B cell (primary cell): ENCODE data around the gene TMEM134. TPM values are rescaled to one million over a fixed set of nuclear protein-coding genes. Genes with fewer than 3 reads are reported as not detected.

Experiments
- ATAC-seq: fragments of 200-7000 bp; cut with Tn5 transposase; one replicate; pipeline ENCODE4 v1.10.0; 2021; ENCODE audit warnings: low read depth, mild to moderate bottlenecking, moderate number of reproducible peaks, moderate library complexity
- CTCF ChIA-PET: fragments of 350-600 bp; sonication (Branson Sonifier 250); formaldehyde crosslinking; loops from one replicate; lab custom pipeline; 2021; ENCODE audit warnings: antibody characterized with exemption, inconsistent platforms; lab: Charles Lee
- POLR2A ChIA-PET: fragments of 350-600 bp; sonication (Branson Sonifier 250); formaldehyde crosslinking; loops from one replicate; lab custom pipeline; 2021; ENCODE audit warnings: antibody characterized with exemption; lab: Charles Lee
- DNase-seq: peaks from one replicate; pipeline ENCODE4 v3.0.0; 2013
- H2AFZ ChIP-seq: 2 replicates; pipeline ENCODE4 v1.6.1; 2012; ENCODE audit warnings: mild to moderate bottlenecking, low read depth, low read length; ENCODE audit not compliant: insufficient read depth, poor library complexity, severe bottlenecking
- H3K27ac ChIP-seq, 2 donors: 1 replicate in 1 of 2; 2 replicates in 1 of 2; pipeline ENCODE4 v1.5.1; 2012 to 2013; ENCODE audit warnings: low read length in 2 of 2, mild to moderate bottlenecking in 2 of 2, moderate library complexity in 1 of 2
- H3K27me3 ChIP-seq, 4 experiments: fragments of 200-600 bp in 1 of 4; sonication (generic) in 1 of 4; replicated peaks in 1 of 4; 1 replicate in 2 of 4; 2 replicates in 2 of 4; pipeline versions ENCODE4 v1.6.1 to v1.7.0; 2013 to 2016; ENCODE audit warnings: low read length in 3 of 4, mild to moderate bottlenecking in 2 of 4, mixed read lengths in 1 of 4, moderate library complexity in 1 of 4; ENCODE audit not compliant: insufficient read depth in 4 of 4, control insufficient read depth in 3 of 4; ENCODE audit errors: control extremely low read depth in 1 of 4
- H3K36me3 ChIP-seq, 2 experiments: replicated peaks in 1 of 2; 1 replicate in 1 of 2; 2 replicates in 1 of 2; pipeline versions ENCODE4 v1.6.1 to v1.7.1; 2013; ENCODE audit warnings: low read length in 1 of 2; ENCODE audit not compliant: insufficient read depth in 2 of 2, control insufficient read depth in 1 of 2; ENCODE audit errors: control extremely low read depth in 1 of 2, extremely low read depth in 1 of 2
- H3K4me1 ChIP-seq, 2 donors: fragments of 200-600 bp in 1 of 2; sonication (generic) in 1 of 2; 1 replicate in 1 of 2; 2 replicates in 1 of 2; pipeline versions ENCODE4 v1.5.1 to v1.6.1; 2013 to 2017; ENCODE audit warnings: low read length in 2 of 2; ENCODE audit not compliant: control insufficient read depth in 2 of 2, insufficient read depth in 2 of 2
- H3K4me2 ChIP-seq: replicated peaks from 2 replicates; pipeline ENCODE3; 2012; ENCODE audit warnings: mild to moderate bottlenecking, low read depth, low read length; ENCODE audit not compliant: poor library complexity, severe bottlenecking
- H3K4me3 ChIP-seq, 5 experiments: fragments of 200-600 bp in 1 of 5; sonication (generic) in 1 of 5; 1 replicate in 3 of 5; 2 replicates in 2 of 5; pipeline versions ENCODE4 v1.5.1 to v1.7.0; 2011 to 2016; ENCODE audit warnings: low read length in 4 of 5, mild to moderate bottlenecking in 4 of 5, low read depth in 2 of 5, control low read depth in 1 of 5, moderate library complexity in 1 of 5; ENCODE audit not compliant: insufficient read depth in 1 of 5; ENCODE audit errors: control extremely low read depth in 1 of 5, extremely low read depth in 1 of 5
- H3K79me2 ChIP-seq: fragments of 200-600 bp; sonication (generic); one replicate; pipeline ENCODE4 v1.6.0; 2016; ENCODE audit warnings: low read length; ENCODE audit not compliant: control insufficient read depth, insufficient read depth
- H3K9ac ChIP-seq: fragments of 200-600 bp; sonication (generic); 2 replicates; pipeline ENCODE4 v1.6.1; 2017; ENCODE audit warnings: mild to moderate bottlenecking, low read length, moderate library complexity
- H3K9me3 ChIP-seq, 3 donors: one replicate each; pipeline versions ENCODE4 v1.6.1 to v1.7.1; 2013; ENCODE audit warnings: low read length in 2 of 3; ENCODE audit not compliant: control insufficient read depth in 2 of 3, insufficient read depth in 1 of 3; ENCODE audit errors: control extremely low read depth in 1 of 3
- H4K20me1 ChIP-seq: 2 replicates; pipeline ENCODE4 v1.6.0; 2012; ENCODE audit warnings: mild to moderate bottlenecking, low read length; ENCODE audit not compliant: insufficient read depth, control insufficient read depth, poor library complexity, severe bottlenecking
- H3K27ac Mint-ChIP-seq: one replicate; pipeline ENCODE4 v1.8.0; 2021; ENCODE audit warnings: mixed read lengths
- H3K27me3 Mint-ChIP-seq: one replicate; pipeline ENCODE4 v1.8.0; 2021; ENCODE audit warnings: mixed read lengths
- H3K4me1 Mint-ChIP-seq: one replicate; pipeline ENCODE4 v1.8.0; 2021; ENCODE audit warnings: mixed read lengths
- H3K4me3 Mint-ChIP-seq: one replicate; pipeline ENCODE4 v1.8.0; 2021; ENCODE audit warnings: mixed read lengths
- H3K9me3 Mint-ChIP-seq: one replicate; pipeline ENCODE4 v1.8.0; 2022; ENCODE audit warnings: mixed read lengths; ENCODE audit not compliant: insufficient read depth
- CTCF ChIP-seq: fragments of 200-600 bp; IDR thresholded peaks from one replicate; pipeline ENCODE4 v1.8.0; 2022; ENCODE audit warnings: antibody characterized with exemption, mild to moderate bottlenecking
- EZH2 ChIP-seq: IDR thresholded peaks from 2 replicates; pipeline ENCODE4 v1.6.1; 2012; ENCODE audit warnings: borderline replicate concordance, low read depth, mild to moderate bottlenecking, moderate library complexity, low read length; ENCODE audit not compliant: insufficient read depth, poor library complexity, severe bottlenecking
- WGBS: methylation state at CpG from one replicate; pipeline ENCODE4 v1.1.5; 2013; ENCODE audit warnings: missing lambda C conversion rate; ENCODE audit not compliant: insufficient coverage; 5-methylcytosine and 5-hydroxymethylcytosine counted together
- intact Hi-C: fragments of 100-400 bp; cut with micrococcal nuclease; formaldehyde crosslinking; loops from one replicate; pipeline ENCODE4 v1.10.0; 2022
- polyA plus RNA-seq: library from polyadenylated mRNA; depleted of rRNA; stranded (reverse); fragments of >200 nt; gene quantifications from 2 replicates; pipeline ENCODE4 v1.2.3, GENCODE V29; 2012
- total RNA-seq, 2 donors: library from RNA; stranded (reverse); fragments of 120-200 nt in 1 of 2; gene quantifications; 1 replicate in 1 of 2; 2 replicates in 1 of 2; pipeline versions ENCODE4 v1.2.3 to v1.2.4, GENCODE V29; 2013 to 2022

TMEM134 gene
- total and polyA plus RNA-seq, 2 donors (not counting 1 experiment from before 2014, with no cell fraction given) = 167 to 197 TPM

GRCh38 chr11:67422891-67423290 lies 46.2 kb downstream of the TMEM134 start:
- no peak overlapping the region for H3K4me2 ChIP-seq
- 86% methylated on average over 6 of the region's 6 CpGs for WGBS
- ChIA-PET CTCF (interaction anchor here (1.2 to 10.4 kb wide), 3 partner anchors 11 to 20 kb away, joined by 3 to 121 read pairs (median 5); partner anchors contain the start of genes PPP1CA, PTPRCAP and TBC1D10C), POLR2A (interaction anchor here (1.1 to 10.7 kb wide), 2 partner anchors 15 to 20 kb away, joined by 3 to 195 read pairs; partner anchors contain the start of genes PPP1CA, PTPRCAP and TBC1D10C)
- no peak for DNase-seq
- no peaks in the 10 kb centered on the region for H3K27me3 Mint-ChIP-seq
- no peak overlapping the region for H3K27ac ChIP-seq
- H3K4me3 ChIP-seq = no peak overlapping the region
- H3K9me3 ChIP-seq = no peaks in the 10 kb centered on the region
- H3K36me3 ChIP-seq = no peaks in the 10 kb centered on the region
- H3K79me2 ChIP-seq = peaks cover 30% of the 10 kb centered on the region
- intact Hi-C loops = no loop called here
- peaks cover 33 to 41% of the 10 kb centered on the region in 2 donors for H3K4me1 ChIP-seq
- no peaks in the 10 kb centered on the region for H3K27me3 ChIP-seq
- H3K4me3 Mint-ChIP-seq = peak overlapping the region; percentile 55
- H4K20me1 ChIP-seq = no peaks in the 10 kb centered on the region
- H2AFZ ChIP-seq = no peak overlapping the region
- ATAC-seq = no peak
- TF ChIP-seq CTCF (no peak), EZH2 (no peak)
- H3K4me1 Mint-ChIP-seq = peaks cover 35% of the 10 kb centered on the region
- no peaks in the 10 kb centered on the region for H3K9me3 Mint-ChIP-seq
- no peak overlapping the region for H3K27ac Mint-ChIP-seq
- H3K9ac ChIP-seq = no peak overlapping the region

GRCh38 chr11:67421430-67422031 lies 47.5 kb downstream of the TMEM134 start:
- no peaks in the 10 kb centered on the region for H3K9me3 ChIP-seq
- no peaks in the 10 kb centered on the region for H3K36me3 ChIP-seq
- peak overlapping the region in 1 of 2 donors; percentile 2 for H3K27ac ChIP-seq
- Mint-ChIP-seq H3K27ac (peak overlapping the region; percentile 91), H3K9me3 (no peaks in the 10 kb centered on the region), H3K4me3 (peak overlapping the region; percentile 83), H3K4me1 (peaks cover 43% of the 10 kb centered on the region), H3K27me3 (no peaks in the 10 kb centered on the region)
- ChIA-PET CTCF (interaction anchor here (0.9 to 10.4 kb wide), 7 partner anchors 13 to 47 kb away, joined by 3 to 121 read pairs (median 5); partner anchors contain the start of genes PPP1CA, PTPRCAP, RAD9A and TBC1D10C), POLR2A (interaction anchor here (1.2 to 10.7 kb wide), 10 partner anchors 10 to 47 kb away, joined by 4 to 195 read pairs (median 33); partner anchors contain the start of genes PPP1CA, PTPRCAP, RAD9A and RPS6KB2)
- intact Hi-C loops = loop anchor here (1.0 to 2.0 kb wide), 4 partner anchors 15 to 48 kb away; partner anchors contain the start of genes PTPRCAP and TMEM134
- peaks cover 42 to 47% of the 10 kb centered on the region in 2 donors for H3K4me1 ChIP-seq
- H3K9ac ChIP-seq = no peak overlapping the region
- H3K4me3 ChIP-seq = peak overlapping the region in 1 of 5 experiments; percentile 4
- H3K79me2 ChIP-seq = peaks cover 23% of the 10 kb centered on the region
- no peak for DNase-seq
- ATAC-seq = no peak
- H4K20me1 ChIP-seq = no peaks in the 10 kb centered on the region
- no peak overlapping the region for H2AFZ ChIP-seq
- H3K27me3 ChIP-seq = no peaks in the 10 kb centered on the region
- H3K4me2 ChIP-seq = peak overlapping the region; percentile 95
- TF ChIP-seq EZH2 = no peak
- TF ChIP-seq CTCF = no peak
- WGBS = 65% methylated on average over 12 of the region's 22 CpGs
